ENCODE measurements around the gene SLC39A7.

SLC39A7 gene

GRCh38 chr6:33190504-33191107 is 10.1 kb upstream of the SLC39A7 start:
- DNase-seq, result no peak
- H3K27ac ChIP-seq, result no peak overlapping the region
- peaks cover 4 to 16% (median 13%) of the 10 kb centered on the region in 3 donors for H3K36me3 ChIP-seq
- H3K4me1 ChIP-seq, result peaks cover 0 to 24% (median 18%) of the 10 kb centered on the region in 4 donors
- TF ChIP-seq CTCF (IDR thresholded peaks at IDR 0.05), result no peak
- peaks cover 0 to 31% of the 10 kb centered on the region in 2 donors for H3K27me3 ChIP-seq
- intact Hi-C loops (cut with DNase I; ENCODE audit: low total_unique reads), result no loop called here
- no peaks in the 10 kb centered on the region for H3K9me3 ChIP-seq
- H3K4me3 ChIP-seq, result no peak overlapping the region

GRCh38 chr6:33191383-33192104 is 9.1 kb upstream of the SLC39A7 start:
- TF ChIP-seq CTCF (IDR thresholded peaks at IDR 0.05), result no peak
- no peak overlapping the region for H3K4me3 ChIP-seq
- peaks cover 14 to 26% (median 22%) of the 10 kb centered on the region in 3 donors for H3K36me3 ChIP-seq
- no peaks in the 10 kb centered on the region for H3K9me3 ChIP-seq
- peaks cover 0 to 24% (median 18%) of the 10 kb centered on the region in 4 donors for H3K4me1 ChIP-seq
- DNase-seq, result no peak
- H3K27ac ChIP-seq, result no peak overlapping the region
- intact Hi-C loops (cut with DNase I; ENCODE audit: low total_unique reads), result no loop called here
- H3K27me3 ChIP-seq, result peaks cover 0 to 31% of the 10 kb centered on the region in 2 donors

- intact Hi-C loops (cut with DNase I; ENCODE audit: low total_unique reads), result no loop called here
- Histone ChIP-seq H3K27ac (peak within 1 kb of the TSS; percentile 48 to 54), H3K27me3 (peaks cover 0 to 31% of the 10 kb centered on the region in 2 donors)
Measured at GRCh38 chr6:33192105-33192646, 8.5 kb upstream of the SLC39A7 start, which contains the start of gene COL11A2. Gene COL11A2, minus strand, starts transcription at chr6:33192467. Its CDS starts 227 bp downstream, at chr6:33192240.

GRCh38 chr6:33192671-33193602 is 7.7 kb upstream of the SLC39A7 start:
- no peaks in the 10 kb centered on the region for H3K9me3 ChIP-seq
- peaks cover 0 to 33% (median 22%) of the 10 kb centered on the region in 4 donors for H3K4me1 ChIP-seq
- peak overlapping the region; percentile 48 to 54 for H3K27ac ChIP-seq
- H3K4me3 ChIP-seq, result peak overlapping the region; percentile 36 to 49
- intact Hi-C loops (cut with DNase I; ENCODE audit: low total_unique reads), result no loop called here
- peaks cover 15 to 40% (median 28%) of the 10 kb centered on the region in 3 donors for H3K36me3 ChIP-seq
- TF ChIP-seq CTCF (IDR thresholded peaks at IDR 0.05), result no peak
- DNase-seq, result no peak
- H3K27me3 ChIP-seq, result peaks cover 0 to 31% of the 10 kb centered on the region in 2 donors

More at GRCh38 chr6:33192105-33192646, 8.5 kb upstream of the SLC39A7 start, which contains the start of gene COL11A2:
- DNase-seq, result no peak
- TF ChIP-seq CTCF (IDR thresholded peaks at IDR 0.05), result no peak
- no peaks in the 10 kb centered on the region for H3K9me3 ChIP-seq
- peak within 1 kb of the TSS; percentile 36 to 49 for H3K4me3 ChIP-seq
- H3K36me3 ChIP-seq, result peaks cover 15 to 32% (median 28%) of the 10 kb centered on the region in 3 donors
- peaks cover 0 to 25% (median 18%) of the 10 kb centered on the region in 4 donors for H3K4me1 ChIP-seq

GRCh38 chr6:33193619-33194018 is 7.0 kb upstream of the SLC39A7 start:
- Histone ChIP-seq H3K27me3 (peaks cover 0 to 31% of the 10 kb centered on the region in 2 donors), H3K9me3 (no peaks in the 10 kb centered on the region), H3K27ac (peak overlapping the region; percentile 48 to 54), H3K36me3 (peaks cover 15 to 43% (median 28%) of the 10 kb centered on the region in 3 donors), H3K4me3 (peak overlapping the region; percentile 36 to 49), H3K4me1 (peaks cover 0 to 39% (median 29%) of the 10 kb centered on the region in 4 donors)
- intact Hi-C loops (cut with DNase I; ENCODE audit: low total_unique reads), result no loop called here
- no peak for TF ChIP-seq CTCF (IDR thresholded peaks at IDR 0.05)
- DNase-seq, result no peak
